Uterus (tissue), 4 donors: ENCODE results near the gene COX10. TPM values are rescaled to one million over a fixed set of nuclear protein-coding genes. Genes with fewer than 3 reads are reported as not detected.

Source experiments
- DNase-seq, 2 donors: peaks; one replicate each; pipeline ENCODE4 v3.0.0-alpha.2; 2019 to 2020
- H3K27ac ChIP-seq, 2 donors: fragments of 200-600 bp; sonication (generic); 1 replicate in 1 of 2; 2 replicates in 1 of 2; pipeline ENCODE4 v1.5.1; 2016 to 2018
- H3K27me3 ChIP-seq, 2 donors: fragments of 200-600 bp; sonication (generic); one replicate each; pipeline ENCODE4 v1.5.1; 2018 to 2019; ENCODE audit warnings: control low read depth in 1 of 2
- H3K36me3 ChIP-seq, 2 donors: fragments of 200-600 bp; sonication (generic); one replicate each; pipeline ENCODE4 v1.5.1; 2019; ENCODE audit warnings: control low read depth in 1 of 2
- H3K4me1 ChIP-seq, 2 donors: fragments of 200-600 bp; sonication (generic); one replicate each; pipeline ENCODE4 v1.5.1; 2018 to 2019; ENCODE audit warnings: control low read depth in 1 of 2
- H3K4me3 ChIP-seq, 2 donors: fragments of 200-600 bp; sonication (generic); 1 replicate in 1 of 2; 2 replicates in 1 of 2; pipeline ENCODE4 v1.5.1; 2018 to 2019; ENCODE audit warnings: mild to moderate bottlenecking in 1 of 2
- H3K9me3 ChIP-seq, 2 donors: fragments of 200-600 bp; sonication (generic); one replicate each; pipeline ENCODE4 v1.5.1; 2019; ENCODE audit warnings: control low read depth in 1 of 2
- POLR2A ChIP-seq, 2 donors: fragments of 450-650 bp; IDR thresholded peaks; one replicate each; pipeline ENCODE4 v1.6.1; 2016; ENCODE audit warnings: antibody characterized with exemption in 2 of 2, mild to moderate bottlenecking in 1 of 2, moderate library complexity in 1 of 2
- intact Hi-C: fragments of 100-400 bp; cut with DNase I; formaldehyde crosslinking; loops from one replicate; pipeline ENCODE4 v1.15.1; 2023; ENCODE audit warnings: low total_unique reads
- total RNA-seq, 4 donors: library from RNA; depleted of rRNA in 3 of 4; stranded (reverse); fragments of >200 nt in 3 of 4; gene quantifications; one replicate each; pipeline versions ENCODE4 v1.1.0 to v1.2.4, GENCODE V29; 2014 to 2023
- TF ChIP-seq, protein P1 (sequence below), 4 experiments: fragments of 200-600 bp in 2 of 4; fragments of 450-650 bp in 2 of 4; sonication (generic) in 2 of 4; IDR thresholded peaks; one replicate each; pipeline ENCODE4 v1.5.1; 2016 to 2019; ENCODE audit warnings: antibody characterized with exemption in 4 of 4, mild to moderate bottlenecking in 2 of 4, moderate library complexity in 1 of 4
- donor health status: DM: yes; HTN: yes; CAD: no.

The COX10 gene
- total RNA-seq, 4 donors from 2014 or later, result 3.2 to 23.4 (median 10.9) TPM

DNA sequence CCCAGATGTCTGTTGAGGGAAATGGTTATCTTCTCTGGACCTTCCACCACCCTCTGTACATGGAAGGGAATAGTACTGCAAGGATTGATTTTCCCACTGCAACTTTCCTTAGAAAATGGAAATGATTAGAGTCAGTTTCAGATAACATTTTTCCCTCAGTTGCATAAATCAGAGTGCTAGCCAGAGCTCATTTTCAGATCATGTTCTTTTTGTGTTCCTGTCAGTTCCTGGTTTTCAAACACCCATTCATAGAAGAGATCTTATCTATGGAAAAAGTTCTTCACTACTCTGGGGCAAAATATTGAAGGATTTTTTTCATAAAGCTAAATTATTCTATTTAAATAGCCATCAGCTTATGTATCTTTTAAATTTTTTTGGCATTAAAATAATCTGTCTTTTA, 11.7 kb upstream of the COX10 start:
- no peaks in the 10 kb centered on the region for H3K36me3 ChIP-seq
- DNase-seq, result no peak
- H3K27me3 ChIP-seq, result no peaks in the 10 kb centered on the region
- TF ChIP-seq POLR2A (IDR thresholded peaks at IDR 0.05), result no peak
- H3K4me3 ChIP-seq, result no peak overlapping the region
- H3K9me3 ChIP-seq, result no peaks in the 10 kb centered on the region
- H3K4me1 ChIP-seq, result no peaks in the 10 kb centered on the region
- H3K27ac ChIP-seq, result no peak overlapping the region
- intact Hi-C loops, result no loop called here

- no peak overlapping the region for H3K27ac ChIP-seq
- intact Hi-C loops, result no loop called here
- H3K27me3 ChIP-seq, result no peaks in the 10 kb centered on the region
- H3K36me3 ChIP-seq, result no peaks in the 10 kb centered on the region
- no peak for DNase-seq
- TF ChIP-seq POLR2A (IDR thresholded peaks at IDR 0.05), result no peak
- TF ChIP-seq, protein P1, sequence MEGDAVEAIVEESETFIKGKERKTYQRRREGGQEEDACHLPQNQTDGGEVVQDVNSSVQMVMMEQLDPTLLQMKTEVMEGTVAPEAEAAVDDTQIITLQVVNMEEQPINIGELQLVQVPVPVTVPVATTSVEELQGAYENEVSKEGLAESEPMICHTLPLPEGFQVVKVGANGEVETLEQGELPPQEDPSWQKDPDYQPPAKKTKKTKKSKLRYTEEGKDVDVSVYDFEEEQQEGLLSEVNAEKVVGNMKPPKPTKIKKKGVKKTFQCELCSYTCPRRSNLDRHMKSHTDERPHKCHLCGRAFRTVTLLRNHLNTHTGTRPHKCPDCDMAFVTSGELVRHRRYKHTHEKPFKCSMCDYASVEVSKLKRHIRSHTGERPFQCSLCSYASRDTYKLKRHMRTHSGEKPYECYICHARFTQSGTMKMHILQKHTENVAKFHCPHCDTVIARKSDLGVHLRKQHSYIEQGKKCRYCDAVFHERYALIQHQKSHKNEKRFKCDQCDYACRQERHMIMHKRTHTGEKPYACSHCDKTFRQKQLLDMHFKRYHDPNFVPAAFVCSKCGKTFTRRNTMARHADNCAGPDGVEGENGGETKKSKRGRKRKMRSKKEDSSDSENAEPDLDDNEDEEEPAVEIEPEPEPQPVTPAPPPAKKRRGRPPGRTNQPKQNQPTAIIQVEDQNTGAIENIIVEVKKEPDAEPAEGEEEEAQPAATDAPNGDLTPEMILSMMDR (IDR thresholded peaks at IDR 0.05), result no peak
- no peaks in the 10 kb centered on the region for H3K4me1 ChIP-seq
- no peak overlapping the region for H3K4me3 ChIP-seq
- no peaks in the 10 kb centered on the region for H3K9me3 ChIP-seq
Measured at GRCh38 chr17:14058051-14058450, 11.3 kb upstream of the COX10 start.

DNA sequence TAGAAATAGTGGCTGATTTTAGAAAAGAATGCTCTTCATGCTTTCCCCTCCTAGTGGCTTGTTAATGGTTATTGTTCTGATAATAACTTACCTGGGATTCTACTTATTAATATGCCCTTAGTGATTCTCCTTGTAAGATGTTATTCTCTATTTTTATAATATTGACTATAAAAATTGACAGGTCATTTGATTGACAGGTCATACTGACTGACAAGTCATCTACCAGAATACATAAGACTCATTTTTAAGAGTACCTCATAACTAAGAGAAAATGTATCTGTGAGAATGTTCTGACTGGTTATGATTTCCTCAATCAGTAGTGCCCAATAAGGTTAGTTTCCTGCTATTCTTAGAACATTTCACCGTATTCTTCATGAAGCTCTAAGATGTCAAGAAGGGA, 8.6 kb upstream of the COX10 start:
- no peaks in the 10 kb centered on the region for H3K4me1 ChIP-seq
- intact Hi-C loops, result no loop called here
- no peaks in the 10 kb centered on the region for H3K36me3 ChIP-seq
- H3K27me3 ChIP-seq, result no peaks in the 10 kb centered on the region
- H3K9me3 ChIP-seq, result no peaks in the 10 kb centered on the region
- no peak for DNase-seq
- H3K27ac ChIP-seq, result no peak overlapping the region
- TF ChIP-seq, protein P1 (IDR thresholded peaks at IDR 0.05), result no peak
- TF ChIP-seq POLR2A (IDR thresholded peaks at IDR 0.05), result no peak
- no peak overlapping the region for H3K4me3 ChIP-seq

GRCh38 chr17:14061666-14062560, 7.4 kb upstream of the COX10 start:
- Histone ChIP-seq H3K27me3 (no peaks in the 10 kb centered on the region), H3K36me3 (no peaks in the 10 kb centered on the region), H3K27ac (no peak overlapping the region), H3K9me3 (no peaks in the 10 kb centered on the region), H3K4me1 (no peaks in the 10 kb centered on the region), H3K4me3 (no peak overlapping the region)
- TF ChIP-seq, protein P1 (IDR thresholded peaks at IDR 0.05), result no peak
- no peak for TF ChIP-seq POLR2A (IDR thresholded peaks at IDR 0.05)
- intact Hi-C loops, result no loop called here
- no peak for DNase-seq

DNA sequence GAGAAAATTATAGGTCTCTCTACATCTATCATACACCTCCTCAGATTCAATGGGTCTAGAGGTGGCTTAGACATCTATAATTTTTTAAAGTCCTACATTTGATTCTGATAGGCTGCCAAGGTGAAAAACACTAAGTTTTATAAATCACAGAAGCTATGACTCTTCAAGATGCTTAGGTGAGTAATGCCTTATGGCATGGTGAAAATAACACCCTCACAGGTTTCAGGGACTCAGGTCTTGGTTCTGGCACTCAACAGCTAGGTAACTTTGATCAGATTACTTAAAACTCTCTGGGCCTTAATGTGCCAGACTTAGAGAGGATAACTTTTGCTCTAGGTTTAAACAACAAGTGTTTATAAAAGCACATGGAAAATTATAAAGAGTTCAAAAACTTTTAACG, 2.0 kb upstream of the COX10 start:
- intact Hi-C loops, result no loop called here
- Histone ChIP-seq H3K27ac (no peak overlapping the region), H3K36me3 (no peaks in the 10 kb centered on the region), H3K9me3 (no peaks in the 10 kb centered on the region), H3K4me3 (no peak overlapping the region), H3K4me1 (no peaks in the 10 kb centered on the region), H3K27me3 (no peaks in the 10 kb centered on the region)
- DNase-seq, result no peak
- no peak for TF ChIP-seq POLR2A (IDR thresholded peaks at IDR 0.05)
- TF ChIP-seq, protein P1 (IDR thresholded peaks at IDR 0.05), result no peak
